ENCODE results near the gene PGAM4.
"Not testable (repeated sequence)": the region's sequence is repeated elsewhere in the genome, so short reads cannot be mapped to it uniquely, and the experiment has no call there.

The PGAM4 gene

DNA sequence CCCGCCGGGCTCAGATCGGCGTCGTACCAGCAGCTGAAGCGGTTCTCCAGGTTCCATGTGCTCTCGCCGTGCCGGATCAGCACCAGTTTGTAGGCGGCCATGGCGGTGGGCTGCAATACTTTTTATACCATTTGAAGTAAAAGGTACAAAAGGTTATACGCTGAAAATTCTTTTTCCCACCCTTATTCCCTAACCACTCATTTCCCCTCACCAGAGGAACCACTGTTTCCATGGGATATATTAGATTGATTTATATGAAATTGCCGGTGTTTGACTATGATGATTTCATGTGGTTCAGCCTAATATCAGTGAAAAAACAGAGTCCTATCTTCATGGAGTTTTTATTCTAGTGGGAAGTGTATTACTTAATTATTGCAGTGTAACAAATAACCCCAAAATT, at the start of gene PGAM4:
Gene PGAM4, minus strand, starts transcription at position 101 of the 400 bp plus-strand sequence. Its CDS starts 0 bp downstream, at position 101.
- DNase-seq: no peak

DNA sequence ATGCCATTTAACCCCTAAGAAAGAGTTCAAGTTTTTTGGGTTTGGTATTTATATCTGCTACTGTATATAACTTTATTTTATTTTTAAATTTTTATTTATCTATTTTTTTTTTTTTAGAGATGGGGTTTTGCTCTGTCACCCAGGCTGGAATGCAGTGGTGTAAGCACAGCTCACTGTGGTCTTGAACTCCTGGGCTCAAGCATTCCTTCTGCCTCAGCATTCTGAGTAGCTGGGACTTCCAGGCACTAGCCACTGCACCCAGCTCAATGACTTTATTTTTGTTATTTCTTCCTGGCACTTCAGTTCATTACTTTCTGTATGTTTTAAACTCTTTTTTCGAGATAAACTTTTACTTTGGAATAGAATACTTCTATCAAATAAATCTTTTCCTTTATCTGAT, 42.4 kb upstream of the PGAM4 start:
- DNase-seq: no peak

DNA sequence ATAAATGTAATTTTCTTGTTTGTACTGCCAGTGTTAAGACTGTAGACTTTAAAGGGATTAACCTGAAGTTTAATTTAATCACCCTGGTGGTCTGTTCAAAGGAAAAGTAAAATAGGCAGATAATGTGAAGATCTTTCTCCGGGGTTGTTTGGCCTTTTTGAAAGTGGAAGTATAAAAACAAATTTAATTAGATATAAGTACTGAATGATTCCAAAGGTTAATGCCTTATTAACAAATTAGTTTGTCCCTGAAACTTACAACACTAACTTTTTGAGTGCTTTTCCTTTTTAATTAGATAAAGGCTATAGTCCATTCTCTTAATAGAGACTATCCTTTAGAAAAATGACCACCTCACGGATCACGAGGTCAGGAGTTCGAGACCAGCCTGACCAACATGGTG, 10.4 kb upstream of the PGAM4 start:
- no peak for DNase-seq

DNA sequence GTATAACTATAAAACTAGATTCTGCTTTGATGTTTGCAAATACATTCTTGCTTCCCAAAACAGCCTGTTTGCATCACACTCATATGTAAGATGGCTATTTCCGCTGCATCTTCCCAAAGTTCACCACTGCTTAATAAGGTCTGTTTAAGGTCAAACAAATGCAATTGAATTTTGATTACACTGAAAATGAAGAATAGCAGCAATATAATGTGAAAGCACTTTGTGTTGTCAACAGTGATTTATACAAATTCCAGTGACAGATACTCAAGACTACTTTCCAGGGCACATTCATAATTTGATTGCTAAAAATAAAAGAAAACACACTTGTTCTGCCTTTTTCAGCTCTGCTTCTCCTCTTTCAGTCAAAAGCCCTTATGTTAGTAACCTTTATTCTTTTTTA, 8.1 kb upstream of the PGAM4 start:
- DNase-seq: no peak

DNA sequence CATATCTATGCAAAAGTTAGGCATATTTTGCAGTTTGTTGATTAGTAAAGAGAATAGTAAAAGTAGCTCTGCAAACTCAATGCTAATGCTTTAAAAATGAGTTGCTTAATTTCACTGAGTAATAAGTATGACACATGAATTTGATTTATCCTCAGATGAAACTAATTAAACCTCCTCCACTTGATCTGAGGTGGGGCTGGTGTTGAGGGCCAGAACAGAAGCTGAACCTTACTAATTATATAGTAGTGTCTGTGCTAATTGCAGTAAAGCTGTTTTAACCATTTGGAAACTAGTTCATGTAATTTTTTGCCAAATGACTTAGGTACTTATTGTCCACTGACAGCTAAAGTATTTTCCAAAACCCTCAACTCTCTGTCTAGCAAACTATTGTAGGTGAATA, 7.7 kb upstream of the PGAM4 start:
- no peak for DNase-seq

DNA sequence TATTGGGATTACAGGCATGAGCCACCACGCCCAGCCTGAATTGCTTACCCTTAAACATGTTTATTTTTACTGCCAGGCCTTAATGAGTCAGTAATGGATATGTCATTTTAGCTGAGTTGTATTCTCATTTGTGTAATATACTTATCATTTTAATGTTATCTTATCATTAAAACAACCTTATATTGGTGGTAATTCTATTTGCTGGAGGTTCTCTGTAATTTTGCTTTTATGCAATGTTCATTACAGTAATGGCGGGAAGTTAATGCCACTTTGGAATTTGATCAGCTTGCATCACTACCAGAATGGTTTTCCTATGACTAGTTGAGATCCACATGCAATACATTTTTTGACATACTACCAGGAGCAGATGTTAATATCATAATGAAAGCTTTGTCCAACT, 6.3 kb upstream of the PGAM4 start:
- no peak for DNase-seq

DNA sequence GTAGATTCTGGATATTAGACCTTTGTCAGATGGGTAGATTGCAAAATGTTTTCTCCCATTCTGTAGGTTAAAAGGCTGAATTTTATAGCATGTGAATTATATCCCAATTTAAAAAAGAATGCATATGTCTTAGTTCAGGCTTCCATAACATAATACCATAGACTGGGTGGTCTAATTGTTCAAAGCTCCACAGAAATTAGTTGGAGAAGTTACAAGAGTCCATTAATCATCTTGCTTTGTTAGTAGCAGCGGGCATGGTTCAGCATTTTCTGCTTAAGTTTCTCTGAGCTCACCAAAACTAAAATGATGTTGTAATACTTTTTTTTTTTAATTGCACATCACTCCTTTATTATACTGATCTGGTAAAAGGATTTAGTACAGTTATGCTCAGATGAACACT, 1.8 kb downstream of the PGAM4 start:
- no peak for DNase-seq

DNA sequence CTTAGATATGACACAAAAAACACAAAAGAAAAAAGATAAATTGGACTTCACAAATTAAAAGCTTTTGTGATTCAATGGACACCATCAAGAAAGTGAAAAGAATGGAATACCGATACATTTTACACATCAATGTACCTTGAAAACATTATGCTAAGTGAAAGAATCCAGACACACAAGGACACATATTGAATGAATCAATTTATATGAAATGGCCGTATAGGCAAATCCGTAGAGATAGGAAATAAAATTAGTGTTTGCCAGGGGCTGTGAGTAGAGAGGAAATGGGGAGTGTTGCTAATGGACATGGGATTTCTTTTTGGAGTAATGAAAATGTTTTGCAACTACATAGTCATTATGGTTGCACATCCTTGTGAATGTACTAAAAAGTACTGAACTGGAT, 3.1 kb downstream of the PGAM4 start:
- no peak for DNase-seq

DNA sequence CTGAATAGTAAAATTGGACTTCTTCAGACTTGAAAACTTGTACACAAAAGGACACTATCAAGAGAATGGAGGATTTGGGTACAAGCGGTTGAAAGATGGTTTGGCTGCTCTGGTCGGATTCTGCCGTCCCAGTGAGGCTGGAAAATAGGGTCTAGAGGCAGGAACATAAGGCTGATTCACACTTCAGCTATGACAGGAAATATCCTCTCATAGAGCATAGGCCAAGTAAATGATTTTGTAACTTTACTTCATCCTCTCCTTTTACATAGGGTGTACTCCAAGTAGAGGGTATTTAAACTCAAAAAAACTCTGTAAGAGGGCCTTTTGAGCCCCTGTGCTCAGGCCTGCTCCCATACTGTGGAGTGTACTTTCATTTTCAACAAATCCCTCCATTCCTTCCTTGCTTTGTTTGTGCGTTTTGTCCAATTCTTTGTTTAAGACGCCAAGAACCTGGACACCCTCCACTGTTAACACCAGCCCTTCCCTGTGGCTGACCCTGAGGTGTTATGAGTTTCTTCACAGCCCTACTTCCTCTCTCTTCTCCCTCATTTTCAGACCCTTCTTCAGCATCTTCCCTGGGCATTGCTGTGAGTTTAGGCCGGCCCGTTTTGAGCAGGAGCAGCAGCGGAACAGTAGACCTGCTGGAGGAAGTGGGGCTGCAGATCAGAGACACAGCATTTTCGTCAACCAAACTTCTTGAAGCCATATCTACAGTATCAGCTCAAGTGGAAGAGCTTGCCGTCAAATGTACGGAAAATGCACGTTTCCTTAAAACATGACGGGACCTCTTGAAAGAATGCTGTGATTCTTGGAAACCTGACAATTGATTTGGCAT, 7.2 kb downstream of the PGAM4 start:
- DNase-seq: no peak

DNA sequence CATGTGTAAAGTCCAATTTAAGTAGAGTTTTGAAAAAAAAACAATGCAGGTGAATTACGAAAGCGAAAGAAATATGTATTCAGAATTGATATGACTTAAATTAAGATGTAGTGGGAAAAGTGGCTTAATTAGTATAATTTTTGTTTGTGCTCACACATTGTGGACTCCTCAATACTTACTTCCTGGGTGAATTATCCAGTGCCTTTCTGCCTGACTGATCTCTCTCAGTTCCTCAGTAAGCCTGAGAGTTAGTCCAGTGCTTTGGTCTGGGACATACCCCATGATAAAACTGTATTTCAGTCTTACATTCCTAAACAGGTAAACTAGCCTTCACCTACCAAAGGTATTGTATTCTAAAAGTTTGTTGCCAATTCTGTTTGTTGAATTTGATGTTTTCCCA, 8.4 kb downstream of the PGAM4 start:
- no peak for DNase-seq

DNA sequence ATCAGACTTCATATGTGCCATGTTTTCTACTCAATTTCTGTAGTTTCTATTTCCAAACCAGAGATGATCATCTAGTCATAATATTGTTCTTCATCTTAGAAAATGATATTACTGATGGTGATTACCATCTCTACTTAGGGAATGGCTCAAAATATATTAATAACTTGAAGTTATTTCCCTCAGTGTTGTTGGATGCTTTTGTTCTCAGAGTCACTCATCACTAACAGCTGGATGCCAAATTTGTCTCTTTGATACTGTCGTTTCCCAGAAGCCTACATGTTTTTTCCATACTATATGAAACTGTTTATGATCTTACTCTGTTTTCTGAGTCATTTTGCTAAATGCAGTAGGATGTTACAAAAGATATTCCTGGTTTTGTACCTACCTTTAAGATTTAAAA, 8.9 kb downstream of the PGAM4 start:
- no peak for DNase-seq

DNA sequence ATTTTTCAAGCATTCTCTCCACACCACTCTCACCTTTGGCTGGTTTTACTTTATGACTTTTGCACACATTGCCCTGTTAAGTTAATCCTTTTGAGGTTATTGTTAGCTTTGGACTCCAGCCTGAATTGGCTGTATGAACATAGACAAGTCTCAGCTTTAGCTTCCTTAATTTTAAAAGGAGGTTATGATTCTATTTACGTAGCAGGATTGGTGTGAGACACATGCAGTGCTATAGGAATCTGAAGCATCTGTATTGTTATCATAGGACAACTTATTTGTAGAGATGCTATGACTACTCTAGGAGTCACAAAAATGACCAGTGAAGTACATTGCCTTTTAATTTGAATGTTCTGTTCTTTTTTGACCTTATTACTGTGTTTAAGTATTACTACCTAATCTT, 15.7 kb downstream of the PGAM4 start:
- no peak for DNase-seq

DNA sequence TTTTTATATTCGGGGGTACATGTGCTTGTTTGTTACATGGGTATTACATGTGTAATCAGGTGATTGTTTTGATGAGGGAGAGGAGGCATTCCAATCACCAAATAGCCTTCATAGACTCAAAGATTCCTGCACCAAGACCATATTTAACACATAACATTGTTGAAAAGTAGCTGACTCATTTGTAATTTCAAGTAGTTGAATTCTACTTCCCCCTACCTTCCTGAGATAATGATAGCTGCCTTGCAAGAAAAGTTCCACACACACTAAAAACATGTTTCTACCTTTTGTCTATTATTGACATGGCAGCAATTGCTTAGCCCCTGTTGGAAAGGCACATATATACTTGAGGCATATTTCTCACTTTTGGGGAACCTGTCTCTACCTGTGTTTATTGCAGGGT, 16.1 kb downstream of the PGAM4 start:
- no peak for DNase-seq

DNA sequence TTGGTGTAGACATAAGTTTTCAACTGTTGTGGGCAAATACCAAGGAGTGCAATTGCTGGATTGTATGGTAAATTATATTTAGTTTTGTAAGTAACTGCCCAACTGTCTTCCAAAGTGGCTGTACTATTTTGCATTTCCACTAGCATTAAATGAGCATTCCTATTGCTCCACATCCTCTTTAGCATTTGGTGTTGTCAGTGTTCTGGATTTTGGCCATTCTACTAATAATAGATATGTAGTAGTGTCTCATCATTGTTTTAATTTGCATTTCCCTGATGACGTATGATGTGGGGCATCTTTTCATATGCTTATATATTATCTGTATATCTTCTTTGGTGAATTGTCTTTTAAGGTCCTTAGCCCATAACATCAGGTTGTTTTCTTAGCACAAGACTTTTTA, 17.3 kb downstream of the PGAM4 start:
- DNase-seq: no peak

DNA sequence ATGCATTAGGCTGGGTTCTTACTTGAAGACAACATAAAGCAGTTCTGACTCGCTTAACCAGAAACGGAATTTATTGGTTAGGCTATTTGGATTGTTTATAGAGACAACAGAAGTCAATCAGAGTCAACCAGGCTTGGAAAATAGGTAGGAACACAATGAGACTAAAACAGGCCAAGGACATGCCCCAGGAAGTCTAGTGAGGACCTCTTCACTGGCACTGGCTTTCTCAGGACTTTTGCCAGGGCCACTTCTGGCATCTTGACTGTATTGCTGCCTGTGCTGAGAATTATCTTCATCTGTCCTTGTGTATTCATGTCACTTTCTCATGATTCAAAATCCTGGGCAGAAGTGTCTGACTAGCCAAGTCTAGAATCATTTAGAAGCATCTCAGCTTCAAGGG, 19.6 kb downstream of the PGAM4 start:
- no peak for DNase-seq

DNA sequence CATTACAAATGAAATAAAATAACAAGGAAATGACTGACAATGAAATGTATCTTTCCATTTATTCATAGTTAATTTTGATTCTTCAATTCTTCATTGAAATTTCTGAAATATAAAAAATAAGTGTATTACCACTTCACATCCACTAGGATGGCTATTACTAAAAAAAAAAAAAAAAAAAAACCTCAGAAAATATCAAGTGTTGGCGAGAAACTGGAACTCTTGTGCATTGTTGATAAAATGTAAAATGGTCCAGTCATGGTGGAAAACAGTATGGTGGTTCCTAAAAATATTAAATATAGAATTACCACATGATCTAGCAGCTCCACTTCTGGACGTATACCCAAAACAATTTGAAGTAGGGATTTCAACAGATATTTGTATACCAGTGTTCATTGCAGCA, 22.9 kb downstream of the PGAM4 start:
- DNase-seq: no peak

DNA sequence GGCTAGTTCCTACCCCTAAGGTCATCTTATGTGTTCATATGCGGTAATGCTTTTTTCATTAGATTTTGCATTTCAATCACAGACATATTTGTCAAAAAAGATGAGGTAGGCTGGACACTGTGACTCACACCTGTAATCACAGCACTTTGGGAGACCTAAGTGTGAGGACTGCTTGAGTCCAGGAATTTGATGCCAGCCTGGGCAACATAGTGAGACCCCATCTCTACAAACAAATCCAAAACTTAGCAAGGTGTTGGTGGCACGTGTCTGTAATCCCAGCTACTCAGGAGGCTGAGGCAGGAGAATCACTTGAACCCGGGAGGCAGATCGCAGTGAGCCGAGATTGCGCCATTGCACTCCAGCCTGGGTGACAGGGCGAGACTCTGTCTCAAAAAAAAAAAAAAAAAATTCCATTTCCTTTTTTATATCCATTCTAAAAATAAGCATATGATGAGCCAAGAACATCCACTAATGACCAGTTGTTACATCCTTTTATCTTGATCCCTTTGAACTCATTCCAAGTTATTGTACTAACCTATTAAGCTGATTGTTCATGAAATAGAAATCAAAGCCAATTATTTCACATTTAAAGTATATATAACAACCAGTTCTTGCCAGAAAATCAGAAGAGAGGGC, 23.4 kb downstream of the PGAM4 start:
- DNase-seq: no peak

DNA sequence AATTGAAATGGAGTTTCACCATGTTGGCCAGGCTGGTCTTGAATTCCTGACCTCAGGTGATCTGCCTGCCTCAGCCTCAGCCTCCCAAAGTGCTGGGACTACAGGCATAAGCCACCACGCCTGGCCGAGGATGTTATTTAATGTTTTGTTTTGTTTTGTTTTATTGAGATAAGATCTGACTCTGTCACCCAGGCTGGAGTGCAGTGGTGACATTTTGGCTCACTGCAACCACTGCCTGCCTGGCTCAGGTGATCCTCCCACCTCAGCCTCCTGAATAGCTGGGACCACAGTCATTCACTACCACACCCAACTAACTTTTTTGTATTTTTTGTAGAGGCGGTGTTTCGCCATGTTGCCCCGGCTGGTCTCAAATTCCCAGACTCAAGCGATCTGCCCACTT, 24.4 kb downstream of the PGAM4 start:
- not testable (repeated sequence) for DNase-seq

DNA sequence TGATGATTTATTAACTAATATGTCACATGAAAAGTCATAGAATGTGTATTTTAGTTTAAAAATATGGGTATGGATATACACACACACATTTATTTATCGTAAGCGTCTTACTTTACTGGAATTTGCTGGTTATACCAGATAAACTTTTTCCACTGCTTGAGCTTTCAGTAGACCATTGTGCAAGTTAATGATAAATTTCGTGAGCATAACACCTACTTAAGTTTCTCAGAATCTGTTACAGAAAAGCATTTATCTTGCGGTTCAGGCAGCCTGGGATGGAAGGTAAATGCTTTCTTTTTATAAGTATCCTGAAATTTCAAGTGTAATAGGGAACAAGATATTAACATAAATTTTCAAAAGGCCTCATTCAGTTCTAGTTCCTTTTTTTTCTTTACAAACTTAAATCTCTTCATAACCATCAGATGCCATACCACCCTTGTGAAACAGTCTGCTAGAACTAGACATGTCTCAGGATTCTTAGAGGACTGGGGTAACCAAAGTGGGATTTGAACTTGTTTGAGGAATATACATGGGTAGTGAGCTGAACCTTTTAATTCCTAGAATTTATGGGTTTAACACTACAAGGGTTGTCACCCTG, 31.3 kb downstream of the PGAM4 start:
- DNase-seq: no peak

DNA sequence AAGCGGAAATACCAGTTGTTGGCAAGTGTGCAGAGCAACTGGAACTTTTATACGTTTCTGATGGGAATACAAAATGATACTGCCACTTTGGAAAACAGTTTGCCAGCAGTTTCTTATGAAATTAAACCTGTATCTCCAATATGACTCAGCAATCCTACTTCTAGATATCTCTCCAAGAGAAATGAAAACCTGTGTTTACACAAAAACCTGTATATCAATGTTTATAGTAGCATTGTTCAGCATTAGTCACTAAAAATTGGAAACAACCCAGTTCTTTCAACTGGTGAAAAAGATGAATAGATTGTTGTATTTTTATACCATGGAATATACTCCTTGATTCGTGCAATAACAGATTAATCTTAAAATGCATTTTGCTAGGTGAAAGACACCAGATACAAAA, 32.1 kb downstream of the PGAM4 start:
- no peak for DNase-seq

DNA sequence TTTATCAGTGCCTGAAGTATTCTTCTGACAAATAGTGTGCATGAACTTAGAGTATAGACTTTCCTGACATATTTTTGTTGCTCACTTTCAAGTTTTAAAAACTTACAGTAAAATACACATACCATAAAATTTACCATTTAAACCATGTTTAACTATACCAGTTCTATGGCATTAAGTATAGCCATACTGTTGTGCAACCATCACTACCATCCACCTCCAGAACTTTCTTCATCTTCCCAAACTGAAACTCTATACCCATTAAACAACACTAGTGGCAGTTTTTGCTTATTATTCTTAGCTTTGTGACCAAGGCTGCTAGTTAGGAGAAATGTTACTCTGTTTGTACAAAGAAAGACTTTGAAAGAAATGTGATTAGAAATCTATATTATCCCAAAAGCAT, 33.1 kb downstream of the PGAM4 start:
- DNase-seq: no peak

DNA sequence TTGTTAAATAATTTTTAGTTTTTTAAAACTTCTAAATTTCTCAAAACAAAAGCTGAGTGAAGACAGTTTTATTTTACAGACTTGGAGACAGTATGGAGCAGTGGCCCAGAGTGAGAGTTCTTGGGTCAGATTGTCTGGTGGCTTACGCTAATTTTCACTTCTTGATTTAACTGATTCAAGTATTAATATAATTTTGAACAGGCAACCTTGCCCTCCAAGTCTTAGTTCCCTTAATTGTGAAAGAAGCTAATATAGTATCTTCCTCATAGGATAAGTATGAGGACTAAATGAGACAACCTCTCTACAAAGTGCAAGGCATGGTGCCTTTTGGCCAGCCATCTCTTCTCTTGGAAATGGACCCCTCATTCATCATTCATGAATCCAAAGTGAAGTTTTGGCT, 33.6 kb downstream of the PGAM4 start:
- no peak for DNase-seq

DNA sequence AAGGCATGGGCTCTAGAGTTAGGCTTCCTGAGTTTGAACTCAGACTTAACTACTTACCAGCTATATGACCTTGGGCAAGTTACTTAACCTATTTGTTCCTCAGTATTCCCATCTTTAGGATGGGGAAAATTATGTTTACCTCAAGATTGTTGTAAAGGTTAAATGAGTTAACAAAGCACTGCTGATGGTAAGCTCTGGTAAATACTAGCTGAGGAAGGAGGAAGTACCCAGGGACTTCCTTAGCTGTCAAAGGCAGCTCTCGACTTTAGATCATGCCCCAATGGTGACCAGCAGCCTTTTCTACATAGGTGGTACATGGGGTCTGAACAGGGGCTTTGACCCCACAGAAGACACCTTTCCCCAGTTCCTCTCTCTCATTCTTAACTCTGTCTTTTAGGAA, 38.9 kb downstream of the PGAM4 start:
- no peak for DNase-seq

DNA sequence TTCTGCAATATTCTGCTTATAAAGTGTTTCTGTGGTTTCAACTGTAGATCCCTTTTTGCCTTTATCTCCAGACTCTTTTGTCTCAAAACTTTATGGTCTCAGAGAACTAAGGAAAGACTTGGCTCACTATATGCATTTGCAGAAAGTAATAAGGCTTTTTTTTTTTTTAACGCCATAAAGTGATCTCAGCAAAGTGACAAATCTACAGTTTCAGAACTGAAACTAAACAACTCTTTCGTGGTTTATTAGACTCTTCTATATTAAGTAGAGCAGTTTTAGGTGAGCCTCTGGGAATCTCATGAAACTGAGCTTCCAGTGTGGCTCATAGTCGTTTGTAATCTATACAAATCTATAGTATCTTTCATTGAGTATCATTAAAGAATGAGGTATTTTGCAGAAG, 43.7 kb downstream of the PGAM4 start:
- no peak for DNase-seq
